MCF 10A (cell line): ENCODE results near the gene RAPSN. TPM values are rescaled to one million over a fixed set of nuclear protein-coding genes. Genes with fewer than 3 reads are reported as not detected.

Experiments
- BruUV-seq: library from RNA; stranded (reverse); fragments of 400-500 nt; replicated peaks from 2 replicates; lab custom pipeline; 2021; lab: Mats Ljungman, UMichigan
- CTCF ChIA-PET: fragments of 300-600 bp; sonication (Branson Sonifier 250); formaldehyde crosslinking; extraction: SDS; loops from one replicate; lab custom pipeline; 2021; ENCODE audit warnings: antibody characterized with exemption, inconsistent platforms; lab: Yijun Ruan, JAX
- POLR2A ChIA-PET: fragments of 300-600, 350-650 bp; sonication (Branson Sonifier 250); formaldehyde crosslinking; extraction: SDS; loops from one replicate; lab custom pipeline; 2020; ENCODE audit warnings: antibody characterized with exemption, inconsistent platforms; lab: Yijun Ruan, JAX
- DNase-seq: peaks from one replicate; pipeline ENCODE4 v3.0.0-alpha.2; 2018; ENCODE audit not compliant: unreplicated experiment
- H3K27ac Mint-ChIP-seq: one replicate; pipeline ENCODE4 v1.8.0; 2022; ENCODE audit warnings: mild to moderate bottlenecking, low read depth, mixed read lengths; ENCODE audit not compliant: unreplicated experiment
- H3K27me3 Mint-ChIP-seq: one replicate; pipeline ENCODE4 v1.8.0; 2022; ENCODE audit warnings: mixed read lengths; ENCODE audit not compliant: insufficient read depth, unreplicated experiment
- H3K36me3 Mint-ChIP-seq: one replicate; pipeline ENCODE4 v1.8.0; 2022; ENCODE audit warnings: mild to moderate bottlenecking, moderate library complexity, mixed read lengths; ENCODE audit not compliant: insufficient read depth, unreplicated experiment
- H3K4me1 Mint-ChIP-seq: one replicate; pipeline ENCODE4 v1.8.0; 2022; ENCODE audit warnings: mixed read lengths; ENCODE audit not compliant: insufficient read depth, unreplicated experiment
- H3K4me3 Mint-ChIP-seq: one replicate; pipeline ENCODE4 v1.8.0; 2022; ENCODE audit warnings: mild to moderate bottlenecking, moderate library complexity, mixed read lengths; ENCODE audit not compliant: unreplicated experiment
- H3K9me3 Mint-ChIP-seq: one replicate; pipeline ENCODE4 v1.8.0; 2022; ENCODE audit warnings: mixed read lengths; ENCODE audit not compliant: unreplicated experiment
- intact Hi-C: fragments of 100-400 bp; cut with micrococcal nuclease; formaldehyde crosslinking; loops from 2 replicates; pipeline ENCODE4 v1.14.1; 2022
- total RNA-seq: library from RNA; stranded (reverse); gene quantifications from 2 replicates; pipeline ENCODE4 v1.2.3, GENCODE V29; 2022
- TF ChIP-seq, protein P1 (sequence below): fragments of 200-600 bp; IDR thresholded peaks from one replicate; pipeline ENCODE4 v1.8.0; 2022; ENCODE audit warnings: antibody characterized with exemption, mild to moderate bottlenecking; ENCODE audit not compliant: unreplicated experiment

RAPSN gene
- total RNA-seq, 1 experiment from 2014 or later: 0.51 TPM

- ChIA-PET POLR2A (interaction anchor here (1.1 to 1.8 kb wide), 3 partner anchors 58 to 85 kb away, joined by 3 to 5 read pairs (median 5); no protein-coding TSS in a partner anchor), CTCF (interaction anchor here (0.5 to 0.8 kb wide), 2 partner anchors 17 to 72 kb away, joined by 3 to 4 read pairs; no protein-coding TSS in a partner anchor)
- H3K4me1 Mint-ChIP-seq: peaks cover 7% of the 10 kb centered on the region
- H3K27me3 Mint-ChIP-seq: no peaks in the 10 kb centered on the region
- no peaks in the 10 kb centered on the region for H3K9me3 Mint-ChIP-seq
- H3K4me3 Mint-ChIP-seq: no peak overlapping the region
- no TSS peak for BruUV-seq
- peaks cover 76% of the 10 kb centered on the region for H3K36me3 Mint-ChIP-seq
- peak overlapping the region; percentile 77 for H3K27ac Mint-ChIP-seq
- intact Hi-C loops: loop anchor here (5.0 kb wide), 1 partner anchor 86 kb away; the partner anchor contains the start of gene CELF1
- no peak for DNase-seq
- TF ChIP-seq, protein P1, sequence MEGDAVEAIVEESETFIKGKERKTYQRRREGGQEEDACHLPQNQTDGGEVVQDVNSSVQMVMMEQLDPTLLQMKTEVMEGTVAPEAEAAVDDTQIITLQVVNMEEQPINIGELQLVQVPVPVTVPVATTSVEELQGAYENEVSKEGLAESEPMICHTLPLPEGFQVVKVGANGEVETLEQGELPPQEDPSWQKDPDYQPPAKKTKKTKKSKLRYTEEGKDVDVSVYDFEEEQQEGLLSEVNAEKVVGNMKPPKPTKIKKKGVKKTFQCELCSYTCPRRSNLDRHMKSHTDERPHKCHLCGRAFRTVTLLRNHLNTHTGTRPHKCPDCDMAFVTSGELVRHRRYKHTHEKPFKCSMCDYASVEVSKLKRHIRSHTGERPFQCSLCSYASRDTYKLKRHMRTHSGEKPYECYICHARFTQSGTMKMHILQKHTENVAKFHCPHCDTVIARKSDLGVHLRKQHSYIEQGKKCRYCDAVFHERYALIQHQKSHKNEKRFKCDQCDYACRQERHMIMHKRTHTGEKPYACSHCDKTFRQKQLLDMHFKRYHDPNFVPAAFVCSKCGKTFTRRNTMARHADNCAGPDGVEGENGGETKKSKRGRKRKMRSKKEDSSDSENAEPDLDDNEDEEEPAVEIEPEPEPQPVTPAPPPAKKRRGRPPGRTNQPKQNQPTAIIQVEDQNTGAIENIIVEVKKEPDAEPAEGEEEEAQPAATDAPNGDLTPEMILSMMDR: no peak
Measured at GRCh38 chr11:47466701-47467250, 17.8 kb upstream of the RAPSN start.

DNA sequence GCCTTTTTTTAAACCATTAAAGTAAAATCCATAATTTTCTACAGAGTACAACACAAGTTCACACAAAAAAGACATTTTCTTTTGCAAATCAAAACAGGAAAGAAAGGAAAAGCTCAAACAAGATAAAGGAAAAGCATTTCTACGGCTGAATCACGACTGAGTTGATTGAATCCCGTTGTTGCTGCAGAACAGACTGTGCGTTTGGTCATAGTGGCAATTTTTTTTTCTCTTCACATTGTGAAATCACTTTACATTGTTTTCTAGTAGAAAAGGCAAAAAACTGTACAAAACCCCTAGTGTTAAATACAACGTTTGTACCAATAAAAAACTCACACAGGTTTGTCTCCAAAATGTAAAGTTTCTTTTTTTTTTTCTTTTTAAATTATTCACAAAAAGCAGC, 17.3 kb upstream of the RAPSN start:
- ChIA-PET POLR2A (interaction anchor here (1.8 kb wide), 2 partner anchors 73 to 86 kb away, joined by 5 read pairs; no protein-coding TSS in a partner anchor), CTCF (interaction anchor here (0.8 kb wide), 1 partner anchor 73 kb away, joined by 4 read pairs; no protein-coding TSS in a partner anchor)
- Mint-ChIP-seq H3K4me3 (no peak overlapping the region), H3K27me3 (no peaks in the 10 kb centered on the region), H3K27ac (no peak overlapping the region), H3K9me3 (no peaks in the 10 kb centered on the region), H3K36me3 (peaks cover 76% of the 10 kb centered on the region), H3K4me1 (peaks cover 7% of the 10 kb centered on the region)
- no peak for DNase-seq
- intact Hi-C loops: loop anchor here (5.0 kb wide), 1 partner anchor 86 kb away; the partner anchor contains the start of gene CELF1
- no TSS peak for BruUV-seq
- TF ChIP-seq, protein P1: no peak

DNA sequence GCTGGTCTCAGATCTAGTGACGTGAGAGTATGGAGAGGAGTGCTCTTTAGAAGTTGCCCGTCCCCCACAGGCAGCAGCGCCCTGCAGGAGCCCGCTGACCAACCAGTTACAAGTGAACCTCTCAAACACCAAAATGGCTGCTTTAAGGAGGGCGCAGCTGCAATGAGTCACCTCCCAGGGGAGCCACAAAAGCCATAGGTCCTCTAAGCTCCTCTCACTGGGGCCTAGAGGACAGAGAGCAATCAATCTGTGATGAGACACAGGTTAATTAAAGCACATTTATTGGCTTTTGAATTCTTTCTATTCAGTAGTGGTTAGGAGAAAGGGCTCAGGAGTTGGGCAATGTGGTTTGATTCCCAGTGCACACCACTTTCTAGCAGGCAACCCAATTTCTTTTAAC, 15.5 kb upstream of the RAPSN start:
- no peak for DNase-seq
- no peak overlapping the region for H3K4me3 Mint-ChIP-seq
- H3K27ac Mint-ChIP-seq: no peak overlapping the region
- CTCF ChIA-PET: interaction anchor here (1.1 to 1.2 kb wide), 2 partner anchors 10 to 91 kb away, joined by 4 to 6 read pairs; no protein-coding TSS in a partner anchor
- H3K27me3 Mint-ChIP-seq: no peaks in the 10 kb centered on the region
- peaks cover 64% of the 10 kb centered on the region for H3K36me3 Mint-ChIP-seq
- H3K9me3 Mint-ChIP-seq: no peaks in the 10 kb centered on the region
- H3K4me1 Mint-ChIP-seq: peaks cover 12% of the 10 kb centered on the region
- TF ChIP-seq, protein P1: no peak
- intact Hi-C loops: no loop called here
- POLR2A ChIA-PET: interaction anchor here (0.7 kb wide), 1 partner anchor 880 kb away, joined by 3 read pairs; no protein-coding TSS in a partner anchor
- no TSS peak for BruUV-seq

GRCh38 chr11:47461876-47462275, 12.9 kb upstream of the RAPSN start:
- H3K27ac Mint-ChIP-seq: no peak overlapping the region
- intact Hi-C loops: no loop called here
- no peak overlapping the region for H3K4me3 Mint-ChIP-seq
- BruUV-seq: no TSS peak
- TF ChIP-seq, protein P1: no peak
- H3K9me3 Mint-ChIP-seq: no peaks in the 10 kb centered on the region
- no peak for DNase-seq
- CTCF ChIA-PET: interaction anchor here (1.0 kb wide), 1 partner anchor 88 kb away, joined by 4 read pairs; no protein-coding TSS in a partner anchor
- peaks cover 54% of the 10 kb centered on the region for H3K36me3 Mint-ChIP-seq
- no peaks in the 10 kb centered on the region for H3K27me3 Mint-ChIP-seq
- POLR2A ChIA-PET: interaction anchor here (0.6 kb wide), 2 partner anchors 53 to 648 kb away, joined by 3 read pairs; no protein-coding TSS in a partner anchor
- H3K4me1 Mint-ChIP-seq: peaks cover 8% of the 10 kb centered on the region
